NOMO-1 (cell line): Measurements from ENCODE around the gene HS3ST4.
A peak's percentile ranks its signal among the peaks of the same experiment; 100 is the strongest.

Experiments used
- DNase-seq, 2 experiments: peaks; one replicate each; lab custom pipeline; 2025; ENCODE audit not compliant: unreplicated experiment in 2 of 2; lab: John Stamatoyannopoulos, UW

Gene HS3ST4

DNA sequence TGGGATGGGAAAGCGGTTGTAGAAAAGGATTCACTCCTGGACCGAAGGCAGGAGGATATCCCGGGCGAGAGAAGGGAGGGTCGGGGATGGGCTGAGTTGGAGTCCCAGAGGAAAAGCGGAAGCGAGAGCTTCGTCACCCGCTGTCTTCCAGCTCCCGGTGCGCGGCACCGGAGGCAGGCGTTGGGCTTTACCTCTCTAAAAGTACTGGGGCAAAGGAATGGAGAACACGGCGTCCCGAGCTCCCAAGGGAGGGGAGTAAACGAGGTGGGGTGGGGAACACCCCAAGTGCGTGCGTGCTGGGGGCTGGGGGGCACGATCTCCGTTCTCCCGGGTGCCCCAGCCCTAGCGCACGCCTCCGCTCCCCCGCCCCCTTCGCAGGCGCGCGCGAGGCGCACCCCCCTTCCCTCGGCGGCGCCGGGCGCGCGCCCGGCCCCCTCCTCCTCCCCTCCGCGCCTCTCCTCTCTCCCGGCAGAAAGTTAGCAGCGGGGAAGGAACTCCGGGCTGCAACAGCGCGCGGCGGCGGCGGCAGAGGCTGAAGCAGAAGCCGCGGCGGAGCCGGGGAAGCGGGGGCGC lies at the start of gene HS3ST4:
Gene HS3ST4 (plus strand): TSS at position 441 of the 573 bp plus-strand sequence.
- DNase-seq: peak in 1 of 2 experiments; percentile 4

DNA sequence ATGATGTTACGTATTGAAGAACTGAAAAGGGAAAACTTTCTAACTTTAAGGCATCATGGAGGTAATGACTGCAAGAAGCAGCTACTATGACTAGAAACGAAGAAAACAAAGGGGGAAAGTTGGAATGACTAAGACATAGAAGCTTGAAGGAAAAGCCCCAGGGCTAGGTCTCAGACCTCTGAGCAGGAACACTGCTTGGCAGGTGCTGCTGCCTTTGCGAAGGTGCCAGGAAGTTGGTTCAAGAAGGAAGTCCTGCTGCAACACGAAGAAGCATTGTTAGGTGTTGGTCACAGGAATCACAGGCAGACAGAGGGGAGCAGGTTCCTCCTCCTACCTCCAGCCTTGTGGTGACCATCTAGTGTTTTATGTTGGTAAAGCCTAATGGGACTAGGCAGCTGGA lies 48.1 kb upstream of the HS3ST4 start:
- no peak for DNase-seq

DNA sequence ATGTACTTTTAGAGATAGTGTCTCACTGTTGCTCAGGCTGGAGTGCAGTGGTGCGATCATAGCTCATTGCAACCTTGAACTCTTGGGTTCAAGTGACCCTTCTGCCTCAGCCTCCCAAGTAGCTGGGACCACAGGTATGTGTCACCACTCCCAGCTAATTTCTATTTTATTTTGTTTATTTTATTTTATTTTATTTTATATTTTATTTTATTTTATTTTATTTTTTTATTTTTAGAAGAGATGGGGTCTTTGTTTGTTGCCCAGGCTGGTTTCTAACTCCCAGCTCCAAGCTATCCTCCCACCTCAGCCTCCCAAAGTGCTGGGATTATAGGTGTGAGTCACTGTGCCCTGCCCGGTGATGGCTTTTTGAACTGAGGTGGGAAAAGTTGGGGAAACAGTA lies 35.1 kb upstream of the HS3ST4 start:
- DNase-seq: no peak

DNA sequence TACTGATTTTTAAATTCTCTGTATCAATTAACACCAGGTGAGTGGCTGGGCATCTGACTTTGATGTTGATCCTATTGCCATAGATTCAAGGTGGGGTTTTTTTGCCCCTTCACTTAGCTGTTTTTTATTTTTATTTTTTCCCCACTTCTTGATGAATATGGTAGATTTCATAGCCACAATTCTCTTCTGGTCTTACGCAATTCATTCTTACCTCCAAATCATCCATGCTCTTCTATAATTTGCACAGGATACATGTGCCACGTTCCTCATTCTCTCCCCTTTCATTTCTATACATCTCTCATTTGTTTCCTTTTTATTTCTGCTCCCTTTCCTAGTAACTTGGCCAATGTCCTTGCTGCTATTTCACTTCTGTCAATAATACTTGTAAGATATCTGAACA lies 14.9 kb upstream of the HS3ST4 start:
- no peak for DNase-seq

DNA sequence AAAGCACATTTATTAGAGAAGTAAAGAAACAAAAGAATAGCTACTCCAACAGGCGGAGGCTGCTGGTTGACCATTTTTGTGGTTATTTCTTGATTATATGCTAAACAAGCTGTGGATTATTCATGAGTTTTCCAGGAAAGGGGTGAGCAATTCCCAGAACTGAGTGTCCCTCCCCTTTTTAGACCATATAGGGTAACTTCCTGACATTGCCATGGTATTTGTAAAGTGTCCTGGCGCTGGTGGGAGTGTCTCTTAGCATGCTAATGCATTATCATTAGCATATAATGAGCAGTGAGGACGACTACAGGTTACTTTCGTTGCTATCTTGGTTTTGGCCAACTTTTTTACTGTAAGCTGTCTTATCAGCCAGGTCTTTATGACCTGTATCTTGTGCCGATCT lies 12.2 kb upstream of the HS3ST4 start:
- DNase-seq: no peak

DNA sequence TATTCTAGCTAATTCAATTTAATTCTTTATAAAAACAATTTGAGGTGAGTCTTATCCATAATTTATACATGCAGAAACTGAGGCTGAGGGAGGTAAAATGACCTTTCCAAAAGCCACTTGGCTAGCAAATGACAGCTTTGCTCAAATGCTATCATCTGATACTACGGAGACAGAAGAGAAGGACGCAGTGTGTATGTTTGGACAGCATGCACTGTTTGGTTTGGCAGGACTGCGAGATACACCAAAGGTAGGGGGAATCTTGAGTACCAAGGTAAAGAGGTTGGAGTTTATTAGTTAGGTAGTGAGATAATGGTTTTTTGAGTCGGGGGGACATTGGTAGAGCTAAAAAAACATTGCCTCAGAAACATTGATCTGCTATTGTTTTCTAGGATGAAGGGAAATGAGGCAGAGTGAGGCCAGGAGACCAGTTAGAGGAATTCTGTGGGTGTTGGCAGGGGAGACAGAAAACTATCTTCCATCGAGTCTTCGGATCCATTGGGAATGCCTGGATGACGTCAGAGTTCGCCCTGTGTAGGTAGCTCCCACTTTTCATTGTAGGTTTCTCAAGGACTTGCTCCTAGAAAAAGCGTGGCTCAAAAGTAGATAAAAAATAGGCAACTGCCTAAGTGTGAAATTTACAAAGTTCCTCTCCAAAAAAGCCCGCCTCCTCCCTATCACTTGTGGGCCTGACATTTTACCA lies 2.5 kb upstream of the HS3ST4 start:
- DNase-seq: no peak

DNA sequence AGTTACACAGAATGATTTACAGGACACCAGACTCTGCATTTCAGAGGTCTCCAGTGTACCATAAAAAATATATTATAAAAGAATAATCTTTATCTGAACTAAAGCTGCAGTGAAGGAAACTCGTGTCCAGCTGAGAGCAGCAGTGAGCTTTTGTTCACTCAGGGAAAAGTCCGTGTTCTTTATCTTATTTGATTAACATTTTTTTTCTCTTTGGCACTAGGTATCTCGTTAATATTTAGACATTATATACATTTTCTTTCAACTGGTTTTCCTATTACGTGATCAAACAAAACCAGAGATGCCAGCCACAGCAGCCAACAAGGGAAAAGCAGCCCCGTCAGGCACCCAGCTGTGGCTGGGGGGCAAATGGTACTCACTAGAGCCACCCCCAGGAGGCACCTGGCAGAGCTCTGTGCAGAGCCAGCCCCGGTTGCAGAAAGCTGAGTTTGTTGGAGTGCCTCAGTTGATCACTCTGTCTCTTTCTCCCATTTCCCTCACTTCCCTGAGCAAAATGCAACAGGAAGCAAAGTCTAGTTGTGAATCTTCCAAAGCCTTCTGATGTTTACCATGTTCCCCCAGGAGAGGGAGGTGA lies 1.1 kb upstream of the HS3ST4 start:
- no peak for DNase-seq

DNA sequence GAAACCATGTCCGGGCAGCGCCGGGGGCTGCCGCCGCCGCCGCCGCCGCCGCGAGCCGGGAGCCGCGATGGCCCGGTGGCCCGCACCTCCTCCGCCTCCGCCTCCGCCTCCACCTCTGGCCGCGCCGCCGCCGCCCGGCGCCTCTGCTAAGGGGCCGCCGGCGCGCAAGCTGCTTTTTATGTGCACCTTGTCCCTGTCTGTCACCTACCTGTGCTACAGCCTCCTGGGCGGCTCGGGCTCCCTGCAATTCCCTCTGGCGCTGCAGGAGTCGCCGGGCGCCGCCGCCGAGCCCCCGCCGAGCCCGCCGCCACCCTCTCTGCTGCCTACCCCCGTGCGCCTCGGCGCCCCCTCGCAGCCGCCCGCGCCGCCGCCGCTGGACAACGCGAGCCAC lies 587 bp downstream of the HS3ST4 start:
- no peak for DNase-seq

DNA sequence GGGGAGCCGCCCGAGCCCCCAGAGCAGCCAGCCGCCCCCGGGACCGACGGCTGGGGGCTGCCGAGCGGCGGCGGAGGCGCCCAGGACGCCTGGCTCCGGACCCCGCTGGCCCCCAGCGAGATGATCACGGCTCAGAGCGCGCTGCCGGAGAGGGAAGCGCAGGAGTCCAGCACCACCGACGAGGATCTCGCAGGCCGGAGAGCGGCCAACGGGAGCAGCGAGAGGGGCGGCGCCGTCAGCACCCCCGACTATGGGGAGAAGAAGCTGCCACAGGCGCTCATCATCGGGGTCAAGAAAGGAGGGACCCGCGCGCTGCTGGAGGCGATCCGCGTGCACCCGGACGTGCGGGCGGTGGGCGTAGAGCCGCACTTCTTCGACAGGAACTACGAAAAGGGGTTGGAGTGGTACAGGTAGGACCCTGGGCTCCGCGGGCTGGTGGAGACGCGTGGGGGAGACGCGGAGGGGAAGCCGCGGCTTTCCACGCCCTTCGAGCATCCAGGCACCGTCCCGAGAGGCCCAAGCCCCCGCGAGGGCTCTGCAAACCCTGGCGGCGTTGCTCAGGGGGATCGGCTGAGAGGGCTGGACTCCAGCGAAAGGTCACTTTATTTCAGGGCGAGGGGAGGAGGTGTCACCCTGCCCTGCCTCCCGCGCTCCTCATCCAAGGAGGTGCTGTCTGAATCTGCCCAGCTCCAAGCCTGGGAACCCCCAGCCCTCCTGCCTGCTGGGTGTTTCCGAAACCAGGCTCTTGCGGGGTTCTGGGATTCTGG lies 1.2 kb downstream of the HS3ST4 start:
- no peak for DNase-seq

DNA sequence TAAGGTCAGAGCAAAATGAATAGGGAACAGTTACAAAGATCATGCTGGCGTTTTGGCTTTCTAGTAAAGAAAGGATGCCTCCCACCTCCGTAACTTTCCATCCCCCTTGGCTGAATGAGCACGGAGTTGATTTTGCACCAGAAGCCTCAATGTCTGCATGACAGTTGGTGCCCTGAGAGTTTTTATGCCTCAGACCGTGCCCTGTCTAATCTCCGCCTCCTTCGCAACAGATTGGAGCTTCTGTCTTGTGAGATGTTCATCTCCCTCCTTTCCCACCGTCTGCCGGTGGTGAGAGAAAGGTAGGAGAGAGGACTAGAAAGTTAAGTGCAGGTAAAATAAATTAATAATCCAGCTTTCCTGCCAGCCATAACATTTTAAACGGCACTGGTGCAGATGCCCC lies 1.9 kb downstream of the HS3ST4 start:
- DNase-seq: no peak

DNA sequence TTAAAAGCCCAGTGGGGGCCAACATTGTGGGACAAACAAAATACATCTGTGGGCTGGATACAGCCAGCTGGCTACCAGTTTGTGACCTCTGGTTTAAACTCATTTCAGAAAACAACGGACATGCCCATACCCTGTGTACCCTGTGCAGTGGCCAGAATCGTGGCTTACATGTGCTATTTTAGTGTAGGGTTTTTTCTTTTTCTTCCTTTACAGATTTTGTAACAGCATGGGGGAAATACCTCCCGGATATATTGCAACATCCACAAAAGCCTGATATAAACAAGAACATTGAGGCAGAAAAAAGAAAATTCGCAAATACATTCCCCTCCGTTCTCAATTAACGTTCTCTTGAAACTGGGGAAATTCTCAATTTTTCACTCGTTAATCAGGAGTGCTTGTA lies 7.3 kb downstream of the HS3ST4 start:
- peak; percentile 22 to 48 for DNase-seq

DNA sequence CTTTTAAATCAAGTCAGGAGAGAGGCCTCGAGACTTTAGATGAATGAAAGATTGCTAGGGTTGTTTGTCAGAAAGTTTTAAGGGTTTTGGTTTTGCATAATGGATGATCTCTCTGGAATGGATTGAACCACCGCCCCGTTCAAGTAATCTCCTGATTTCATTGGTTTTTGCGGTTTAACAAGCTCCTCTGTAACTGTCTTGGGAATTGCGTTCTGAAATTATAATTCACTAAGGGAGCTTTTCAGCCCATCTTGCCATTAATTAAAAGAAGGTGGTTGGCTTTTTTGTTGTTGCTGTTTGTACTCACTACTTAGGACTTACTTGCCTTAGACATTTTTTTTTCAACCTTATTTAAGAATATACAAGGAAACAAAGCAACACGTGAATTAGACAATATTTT lies 8.8 kb downstream of the HS3ST4 start:
- no peak for DNase-seq

DNA sequence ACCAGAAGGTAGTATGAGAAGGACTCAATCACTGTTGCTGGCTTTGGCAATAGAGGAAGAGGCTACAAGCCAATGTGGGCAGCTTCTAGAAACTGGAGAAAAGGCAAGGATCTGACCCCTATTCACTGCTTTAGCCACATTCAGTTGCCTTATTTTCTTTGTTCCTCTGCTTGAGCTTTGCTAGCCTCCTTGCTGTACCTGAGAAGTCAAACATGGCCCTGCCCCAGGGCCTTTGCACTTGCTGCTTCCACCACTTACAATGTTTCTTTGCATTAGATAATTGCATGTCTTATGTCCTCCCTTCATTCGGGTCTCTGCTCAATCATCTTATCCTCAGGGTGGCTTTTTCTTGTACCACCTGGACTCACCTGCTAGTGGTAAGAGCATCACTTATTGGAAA lies 15.8 kb downstream of the HS3ST4 start:
- no peak for DNase-seq

DNA sequence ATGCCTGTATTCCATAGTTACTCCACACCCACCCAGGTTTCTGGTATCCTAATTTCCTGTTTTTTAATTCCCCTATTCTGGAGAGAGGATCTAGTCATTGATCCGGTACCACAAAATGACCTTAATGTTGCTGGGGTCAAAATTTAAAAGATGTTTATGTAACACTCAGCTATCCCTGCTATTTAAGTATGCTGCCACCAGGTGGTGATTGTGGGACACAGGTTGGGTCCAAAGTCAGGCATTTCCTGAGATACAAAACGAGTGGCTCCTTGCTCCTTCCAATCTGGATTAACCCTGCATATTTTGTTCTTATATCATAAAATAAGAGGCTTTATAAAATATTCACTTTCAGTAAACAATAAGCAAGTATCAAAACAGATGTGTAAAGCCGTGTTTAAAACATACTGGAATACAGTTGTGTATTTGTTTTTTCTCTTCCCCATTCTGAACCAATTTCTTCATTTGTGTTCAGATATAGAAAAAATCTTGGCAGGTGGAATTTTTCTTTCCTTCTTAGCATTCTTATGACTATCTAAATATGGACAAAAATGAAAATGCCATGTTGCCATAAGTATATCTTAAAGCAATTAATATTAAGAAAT lies 16.3 kb downstream of the HS3ST4 start:
- DNase-seq: no peak

DNA sequence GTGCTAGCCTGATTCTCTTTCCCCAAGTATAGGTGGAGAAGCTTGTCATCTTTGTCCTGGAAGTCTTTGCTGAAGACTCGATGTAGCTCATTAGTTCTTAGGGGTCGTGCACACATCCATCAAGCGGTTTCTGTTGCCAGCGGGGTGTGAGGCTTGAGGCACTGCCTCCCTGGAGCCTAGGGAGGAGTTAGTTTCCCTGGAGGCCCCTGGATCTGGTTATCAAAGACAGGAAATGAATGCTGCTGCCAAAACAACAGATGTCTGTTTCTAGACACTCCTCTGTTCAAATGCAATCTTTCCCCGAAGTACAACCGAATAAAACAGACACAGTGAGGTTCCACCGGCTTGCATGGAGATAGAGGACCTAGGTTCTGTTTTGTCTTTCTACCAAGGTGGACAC lies 17.5 kb downstream of the HS3ST4 start:
- DNase-seq: no peak

DNA sequence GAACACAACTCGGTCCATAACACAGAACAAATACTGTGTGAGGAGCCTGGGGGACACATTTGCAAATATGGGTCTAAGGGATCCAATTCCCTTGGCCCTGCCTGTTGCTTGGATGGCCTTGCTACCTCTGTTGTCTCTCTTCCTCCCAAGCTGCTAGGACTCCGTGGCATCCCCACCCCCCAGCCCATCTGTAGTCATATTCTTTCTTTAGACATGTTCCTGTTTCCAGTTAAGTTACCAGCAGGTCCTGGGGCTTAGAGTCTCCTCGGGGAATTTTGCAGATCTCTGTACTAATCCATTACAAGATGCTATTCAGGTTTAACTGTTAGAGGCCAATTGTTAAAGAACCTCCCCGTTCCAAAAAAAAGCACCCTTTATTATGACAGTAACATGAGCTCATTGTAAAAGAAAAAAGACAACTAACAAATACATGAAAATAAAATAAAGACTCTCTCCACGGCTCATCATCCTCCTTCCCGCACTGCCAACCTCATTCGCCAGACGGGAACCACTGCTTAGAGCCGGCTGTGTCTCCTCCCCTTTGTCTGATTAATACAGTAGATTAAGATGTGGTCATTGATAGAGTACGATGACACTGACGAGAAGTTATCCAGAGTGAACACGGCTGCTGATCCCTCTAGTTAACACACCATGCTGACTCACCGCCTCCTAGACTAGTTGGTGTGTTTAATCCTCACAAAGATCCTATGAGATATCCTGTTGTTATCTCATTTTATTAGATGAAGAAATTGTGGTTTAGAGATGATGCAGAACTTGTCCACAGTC lies 22.2 kb downstream of the HS3ST4 start:
- DNase-seq: no peak

DNA sequence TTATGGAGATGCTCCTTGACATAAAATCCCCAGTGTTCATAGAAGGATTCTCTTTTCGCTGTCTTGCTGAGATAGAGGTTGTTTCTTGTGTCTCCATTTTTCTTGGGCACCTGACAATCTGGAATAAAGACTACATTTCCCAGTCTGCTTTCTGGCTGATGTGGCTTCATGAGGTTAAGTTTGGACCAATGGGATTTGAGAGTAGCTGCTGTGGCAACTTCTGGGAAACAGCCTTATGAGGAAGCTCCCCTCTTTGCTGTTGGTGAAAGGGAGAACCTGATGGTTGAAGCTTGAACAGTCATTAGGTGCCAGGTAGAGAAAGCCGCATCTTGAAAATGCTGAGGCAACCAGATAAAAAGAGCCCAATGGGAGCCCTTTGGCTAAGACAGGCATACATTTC lies 24.4 kb downstream of the HS3ST4 start:
- no peak for DNase-seq

DNA sequence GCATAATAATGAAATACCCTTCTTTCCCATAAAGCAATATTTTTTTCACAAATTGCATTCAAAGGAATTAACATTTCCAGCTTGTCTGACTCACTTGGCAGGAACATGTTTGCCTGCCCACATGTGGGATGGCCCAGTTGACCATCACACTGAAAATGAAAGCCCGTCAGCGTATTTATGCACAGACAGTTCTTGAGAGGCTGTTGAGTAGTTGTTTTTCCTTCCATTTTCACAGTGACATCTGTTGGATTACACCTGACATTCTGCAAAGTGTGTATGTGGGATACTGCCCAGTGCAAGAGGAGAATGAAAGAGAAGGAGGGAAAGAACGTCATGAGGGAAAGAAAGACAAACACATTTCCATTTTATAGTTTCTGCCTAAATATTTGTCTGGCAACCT lies 29.7 kb downstream of the HS3ST4 start:
- no peak for DNase-seq

DNA sequence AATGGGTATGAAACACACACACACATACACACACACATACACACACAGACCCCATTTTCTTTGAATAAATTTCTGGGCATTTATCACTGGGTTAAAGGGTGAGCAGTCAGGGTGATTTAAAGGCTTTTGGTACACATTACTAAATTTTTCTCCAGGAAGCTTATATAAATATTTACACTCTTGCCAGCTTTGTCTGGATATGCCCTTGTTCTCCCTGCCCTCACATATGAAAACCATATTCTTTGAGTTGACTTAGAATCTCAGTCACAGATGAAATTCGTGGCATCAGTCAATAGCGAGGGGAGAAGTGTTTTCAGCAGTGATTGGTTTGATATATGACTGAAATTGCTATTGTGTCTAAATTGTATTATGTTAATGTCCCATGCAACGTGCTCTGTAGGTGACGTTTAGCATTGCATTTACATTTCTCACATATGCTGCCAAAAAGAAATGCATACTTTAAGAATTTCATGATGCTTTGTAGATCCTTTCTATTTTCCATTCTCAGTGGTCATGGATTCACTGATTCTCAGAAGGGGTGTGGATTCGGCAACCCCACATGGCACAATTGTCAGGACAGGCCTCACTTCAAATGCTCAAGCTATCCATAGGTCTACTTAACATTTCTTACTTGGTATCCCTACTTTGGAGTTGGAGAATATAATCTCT lies 34.8 kb downstream of the HS3ST4 start:
- DNase-seq: no peak
